H1 (cell line): ENCODE data around the gene AMT.
A peak's percentile ranks its signal among the peaks of the same experiment; 100 is the strongest.

ENCODE experiments used
- CHD1 ChIP-seq: IDR thresholded peaks from 2 replicates; pipeline ENCODE4 v1.6.1; 2012; ENCODE audit warnings: low read depth, low read length, improper control_type of control experiment
- POLR2AphosphoS5 ChIP-seq: IDR thresholded peaks from 2 replicates; pipeline ENCODE4 v1.6.1; 2011; ENCODE audit warnings: low read depth, low read length
- RBBP5 ChIP-seq: IDR thresholded peaks from 2 replicates; pipeline ENCODE4 v1.7.1; 2012; ENCODE audit warnings: low read depth, mild to moderate bottlenecking, inconsistent platforms, low read length, moderate library complexity, borderline replicate concordance
- TEAD4 ChIP-seq: IDR thresholded peaks from 2 replicates; pipeline ENCODE4 v1.6.1; 2012; ENCODE audit warnings: low read depth, low read length, inconsistent platforms, mixed read lengths
- TF ChIP-seq, protein P1 (sequence below), 3 experiments: IDR thresholded peaks; 1 replicate in 2 of 3; 2 replicates in 1 of 3; pipeline versions ENCODE4 v1.5.1 to v1.6.1; 2011; ENCODE audit warnings: low read length in 3 of 3, mild to moderate bottlenecking in 3 of 3, inconsistent platforms in 2 of 3, low read depth in 1 of 3, moderate library complexity in 1 of 3; ENCODE audit not compliant: insufficient read depth in 1 of 3; ENCODE audit errors: control extremely low read depth in 1 of 3

DNA sequence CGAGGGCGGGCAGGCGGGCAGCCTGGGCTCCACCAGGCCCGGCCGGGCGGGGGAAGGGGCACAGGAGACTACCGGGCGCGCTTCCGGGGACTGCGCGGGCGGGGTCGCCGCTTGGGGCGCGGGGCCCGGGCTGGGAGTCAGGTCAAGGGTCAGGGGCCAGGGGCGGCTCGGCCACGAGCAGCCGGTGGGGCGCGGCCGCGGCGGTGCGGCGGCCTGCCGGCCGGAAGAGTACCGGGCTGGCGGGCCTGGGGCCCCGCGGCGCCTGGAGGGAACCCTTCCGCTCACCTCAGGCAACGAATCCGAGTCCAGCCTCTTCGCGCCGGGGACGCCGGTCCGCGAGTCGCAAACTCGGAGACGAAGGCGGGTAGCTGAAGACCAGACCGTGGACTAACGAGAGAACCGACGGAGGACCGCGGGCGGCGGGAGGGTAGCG is 10.7 kb downstream of the AMT start:
- peak; percentile 73; the same call in 1 of the 2 replicates for TF ChIP-seq RBBP5
- TF ChIP-seq POLR2AphosphoS5: no peak; the same call in 1 of the 2 replicates
- no peak for TF ChIP-seq TEAD4
- TF ChIP-seq CHD1: no peak
- TF ChIP-seq, protein P1, sequence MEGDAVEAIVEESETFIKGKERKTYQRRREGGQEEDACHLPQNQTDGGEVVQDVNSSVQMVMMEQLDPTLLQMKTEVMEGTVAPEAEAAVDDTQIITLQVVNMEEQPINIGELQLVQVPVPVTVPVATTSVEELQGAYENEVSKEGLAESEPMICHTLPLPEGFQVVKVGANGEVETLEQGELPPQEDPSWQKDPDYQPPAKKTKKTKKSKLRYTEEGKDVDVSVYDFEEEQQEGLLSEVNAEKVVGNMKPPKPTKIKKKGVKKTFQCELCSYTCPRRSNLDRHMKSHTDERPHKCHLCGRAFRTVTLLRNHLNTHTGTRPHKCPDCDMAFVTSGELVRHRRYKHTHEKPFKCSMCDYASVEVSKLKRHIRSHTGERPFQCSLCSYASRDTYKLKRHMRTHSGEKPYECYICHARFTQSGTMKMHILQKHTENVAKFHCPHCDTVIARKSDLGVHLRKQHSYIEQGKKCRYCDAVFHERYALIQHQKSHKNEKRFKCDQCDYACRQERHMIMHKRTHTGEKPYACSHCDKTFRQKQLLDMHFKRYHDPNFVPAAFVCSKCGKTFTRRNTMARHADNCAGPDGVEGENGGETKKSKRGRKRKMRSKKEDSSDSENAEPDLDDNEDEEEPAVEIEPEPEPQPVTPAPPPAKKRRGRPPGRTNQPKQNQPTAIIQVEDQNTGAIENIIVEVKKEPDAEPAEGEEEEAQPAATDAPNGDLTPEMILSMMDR (IDR thresholded peaks at IDR 0.05; ENCODE audit: control extremely low read depth in 1 of 3, insufficient read depth in 1 of 3, low read depth in 1 of 3, low read length in 3 of 3): no peak
